Lower leg skin (tissue), 3 donors: ENCODE measurements around the gene PTPRQ.

Experiments used
- CTCF ChIP-seq, 3 donors: fragments of 450-650 bp; IDR thresholded peaks; one replicate each; pipeline ENCODE4 v1.5.1; 2016; ENCODE audit warnings: antibody characterized with exemption in 3 of 3, mild to moderate bottlenecking in 3 of 3, moderate library complexity in 2 of 3
- POLR2A ChIP-seq, 2 donors: fragments of 450-650 bp; IDR thresholded peaks; one replicate each; pipeline ENCODE4 v1.6.1; 2016 to 2017; ENCODE audit warnings: antibody characterized with exemption in 2 of 2, mild to moderate bottlenecking in 1 of 2, moderate library complexity in 1 of 2

- TF ChIP-seq CTCF (IDR thresholded peaks at IDR 0.05) (no peak), POLR2A (IDR thresholded peaks at IDR 0.05) (no peak)
Measured at GRCh38 chr12:80512781-80513180, 68.7 kb downstream of the PTPRQ start.
